H9 (cell line): Measurements from ENCODE around the gene SSR3. TPM values are rescaled to one million over a fixed set of nuclear protein-coding genes. Genes with fewer than 3 reads are reported as not detected.

Experiments used
- DNase-seq: peaks from one replicate; pipeline ENCODE4 v3.0.0-alpha.2; 2017
- H2AFZ ChIP-seq: one replicate; pipeline ENCODE4 v1.6.1; 2013; ENCODE audit warnings: mild to moderate bottlenecking, low read length, control low read depth, moderate library complexity
- H2AK5ac ChIP-seq: 2 replicates; pipeline ENCODE4 v1.6.1; 2013; ENCODE audit warnings: low read length, control low read depth, mixed read lengths; ENCODE audit not compliant: insufficient read length
- H2BK120ac ChIP-seq: one replicate; pipeline ENCODE4 v1.6.1; 2013; ENCODE audit warnings: low read depth, mild to moderate bottlenecking, low read length, control low read depth, inconsistent platforms; ENCODE audit not compliant: poor library complexity, severe bottlenecking
- H2BK12ac ChIP-seq: 2 replicates; pipeline ENCODE4 v1.6.1; 2013; ENCODE audit warnings: low read length, control low read depth, mixed read lengths, low read depth; ENCODE audit not compliant: insufficient read length
- H2BK15ac ChIP-seq: 2 replicates; pipeline ENCODE4 v1.6.1; 2013; ENCODE audit warnings: low read depth, low read length, control low read depth
- H2BK20ac ChIP-seq: one replicate; pipeline ENCODE4 v1.6.1; 2013; ENCODE audit warnings: low read depth, mild to moderate bottlenecking, low read length, control low read depth, inconsistent platforms; ENCODE audit not compliant: poor library complexity, severe bottlenecking
- H2BK5ac ChIP-seq: 2 replicates; pipeline ENCODE4 v1.6.1; 2013; ENCODE audit warnings: low read length, control low read depth, mixed read lengths; ENCODE audit not compliant: insufficient read length
- H3K14ac ChIP-seq: 2 replicates; pipeline ENCODE4 v1.6.1; 2013; ENCODE audit warnings: low read length, control low read depth; ENCODE audit not compliant: insufficient read depth
- H3K18ac ChIP-seq: 2 replicates; pipeline ENCODE4 v1.6.1; 2013; ENCODE audit warnings: low read depth, mild to moderate bottlenecking, mixed read lengths, low read length, control low read depth; ENCODE audit not compliant: insufficient read length
- H3K23ac ChIP-seq: 2 replicates; pipeline ENCODE4 v1.6.1; 2013; ENCODE audit warnings: low read length, control low read depth, mixed read lengths, low read depth; ENCODE audit not compliant: insufficient read length
- H3K23me2 ChIP-seq: 2 replicates; pipeline ENCODE4 v1.6.1; 2013; ENCODE audit warnings: low read depth, mild to moderate bottlenecking, mixed read lengths, low read length, control low read depth; ENCODE audit not compliant: insufficient read length, poor library complexity, severe bottlenecking
- H3K27ac ChIP-seq: 2 replicates; pipeline ENCODE4 v1.5.1; 2013; ENCODE audit warnings: low read length, control low read depth, mixed read lengths, low read depth; ENCODE audit not compliant: insufficient read length
- H3K27me3 ChIP-seq: 2 replicates; pipeline ENCODE4 v1.6.1; 2013; ENCODE audit warnings: low read length, control low read depth, inconsistent platforms; ENCODE audit not compliant: insufficient read depth
- H3K4ac ChIP-seq: 2 replicates; pipeline ENCODE4 v1.6.1; 2013; ENCODE audit warnings: low read depth, mild to moderate bottlenecking, control low read depth, inconsistent platforms, low read length, moderate library complexity
- H3K4me1 ChIP-seq: 2 replicates; pipeline ENCODE4 v1.6.1; 2013; ENCODE audit warnings: low read length, control low read depth, inconsistent platforms; ENCODE audit not compliant: insufficient read depth
- H3K4me2 ChIP-seq: 2 replicates; pipeline ENCODE4 v1.6.1; 2013; ENCODE audit warnings: low read length, control low read depth, mixed read lengths; ENCODE audit not compliant: insufficient read length, insufficient read depth
- H3K56ac ChIP-seq: 2 replicates; pipeline ENCODE4 v1.6.1; 2013; ENCODE audit warnings: low read depth, mild to moderate bottlenecking, mixed read lengths, low read length, control low read depth; ENCODE audit not compliant: insufficient read length
- H3K79me1 ChIP-seq: 2 replicates; pipeline ENCODE4 v1.6.1; 2013; ENCODE audit warnings: low read depth, mild to moderate bottlenecking, moderate library complexity, low read length, control low read depth, inconsistent platforms; ENCODE audit not compliant: insufficient read depth, poor library complexity, severe bottlenecking
- H3K79me2 ChIP-seq: 2 replicates; pipeline ENCODE4 v1.6.1; 2013; ENCODE audit warnings: low read length, control low read depth, inconsistent platforms; ENCODE audit not compliant: insufficient read depth
- H3K9ac ChIP-seq: 2 replicates; pipeline ENCODE4 v1.6.1; 2013; ENCODE audit warnings: low read length, control low read depth, mixed read lengths; ENCODE audit not compliant: insufficient read length; ENCODE audit errors: extremely low read depth
- H3K9me3 ChIP-seq: one replicate; pipeline ENCODE4 v1.6.1; 2013; ENCODE audit warnings: low read depth, low read length, inconsistent platforms; ENCODE audit not compliant: control insufficient read depth
- H3T11ph ChIP-seq: one replicate; pipeline ENCODE4 v1.6.1; 2013; ENCODE audit warnings: mild to moderate bottlenecking, low read length, control low read depth, inconsistent platforms
- H4K20me1 ChIP-seq: one replicate; pipeline ENCODE4 v1.6.1; 2013; ENCODE audit not compliant: control insufficient read depth, insufficient read length, insufficient read depth
- H4K5ac ChIP-seq: 2 replicates; pipeline ENCODE4 v1.6.1; 2013; ENCODE audit warnings: low read depth, mild to moderate bottlenecking, mixed read lengths, low read length, control low read depth; ENCODE audit not compliant: insufficient read length
- H4K8ac ChIP-seq: replicated peaks from 2 replicates; pipeline ENCODE4 v1.6.1; 2013; ENCODE audit warnings: low read length, control low read depth, mixed read lengths, low read depth; ENCODE audit not compliant: insufficient read length
- H4K91ac ChIP-seq: 2 replicates; pipeline ENCODE4 v1.6.1; 2013; ENCODE audit warnings: low read depth, mild to moderate bottlenecking, moderate library complexity, mixed read lengths, low read length, control low read depth; ENCODE audit not compliant: insufficient read length
- H3K27ac Mint-ChIP-seq, 3 experiments: 2 replicates in 2 of 3; 3 replicates in 1 of 3; pipeline ENCODE4 v1.8.0; 2020 to 2021; ENCODE audit warnings: mixed read lengths in 3 of 3, mild to moderate bottlenecking in 1 of 3, moderate library complexity in 1 of 3
- H3K27me3 Mint-ChIP-seq: 2 replicates; pipeline ENCODE4 v1.8.0; 2021; ENCODE audit warnings: low read depth, mild to moderate bottlenecking, moderate library complexity, mixed read lengths
- H3K36me3 Mint-ChIP-seq, 3 experiments: 2 replicates in 2 of 3; 3 replicates in 1 of 3; pipeline ENCODE4 v1.8.0; 2020 to 2021; ENCODE audit warnings: low read depth in 3 of 3, mixed read lengths in 3 of 3; ENCODE audit not compliant: insufficient read depth in 1 of 3
- H3K4me1 Mint-ChIP-seq, 2 experiments: 2 replicates each; pipeline ENCODE4 v1.8.0; 2020; ENCODE audit warnings: mixed read lengths in 2 of 2
- H3K4me3 Mint-ChIP-seq, 2 experiments: 2 replicates in 1 of 2; 3 replicates in 1 of 2; pipeline ENCODE4 v1.8.0; 2020 to 2021; ENCODE audit warnings: mild to moderate bottlenecking in 2 of 2, mixed read lengths in 2 of 2, moderate library complexity in 1 of 2
- H3K9me3 Mint-ChIP-seq, 2 experiments: 2 replicates in 1 of 2; 3 replicates in 1 of 2; pipeline ENCODE4 v1.8.0; 2020; ENCODE audit warnings: mild to moderate bottlenecking in 2 of 2, mixed read lengths in 2 of 2, moderate library complexity in 1 of 2
- CTCF ChIP-seq: fragments of 200-600 bp; sonication (generic); conservative IDR thresholded peaks from 3 replicates; pipeline ENCODE4 v1.8.0; 2021; ENCODE audit warnings: antibody characterized with exemption, mild to moderate bottlenecking
- WGBS: extraction: QIAGEN DNeasy Blood & Tissue Kit; methylation state at CpG from one replicate; pipeline ENCODE4 v1.1.7; 2013; ENCODE audit warnings: missing lambda C conversion rate, low lambda C conversion rate, mixed read lengths; ENCODE audit not compliant: insufficient read length; ENCODE audit errors: extremely low coverage; 5-methylcytosine and 5-hydroxymethylcytosine counted together
- total RNA-seq: library from RNA; stranded (reverse); gene quantifications from 2 replicates; pipeline ENCODE4 v1.2.1, GENCODE V29; 2021

Gene SSR3
- total RNA-seq, 1 experiment from 2014 or later, result 177 TPM

DNA sequence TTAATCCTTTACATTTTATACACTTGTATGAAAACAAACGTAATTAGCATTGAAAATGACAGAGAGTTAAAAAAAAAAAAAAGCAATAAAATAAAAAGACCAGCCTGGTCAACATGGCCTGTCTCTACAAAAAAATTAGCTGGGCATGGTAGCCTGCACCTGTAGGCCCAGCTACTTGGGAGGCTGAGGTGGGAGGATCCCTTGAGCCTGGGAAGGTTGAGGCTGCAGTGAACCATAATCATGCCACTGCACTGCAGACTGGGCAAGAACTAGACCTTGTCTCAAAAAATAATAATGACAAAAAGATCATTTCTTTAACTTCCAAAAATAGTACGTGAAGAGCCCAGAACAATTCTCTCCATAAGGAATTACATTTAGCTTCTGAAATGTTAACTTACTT, 1.9 kb downstream of the SSR3 start:
- Histone ChIP-seq H4K20me1 (no peaks in the 10 kb centered on the region), H3K4me2 (peak overlapping the region; percentile 99), H4K91ac (no peak overlapping the region), H3K79me1 (no peaks in the 10 kb centered on the region), H3K4ac (no peak overlapping the region), H3K9ac (no peak overlapping the region), H2BK5ac (no peak overlapping the region), H2BK15ac (no peak overlapping the region), H3K79me2 (peaks cover 29% of the 10 kb centered on the region; the same call in 1 of the 2 replicates), H3K14ac (no peak overlapping the region), H3K23ac (no peak overlapping the region), H2AK5ac (no peak overlapping the region), H2BK120ac (no peak overlapping the region), H3K23me2 (peaks cover 9% of the 10 kb centered on the region), H2BK12ac (no peak overlapping the region), H3K27ac (no peak overlapping the region), H4K8ac (no peak overlapping the region), H3T11ph (no peak overlapping the region), H3K56ac (no peak overlapping the region), H3K18ac (no peak overlapping the region), H2AFZ (no peak overlapping the region), H2BK20ac (no peak overlapping the region), H3K27me3 (no peaks in the 10 kb centered on the region), H3K4me1 (no peaks in the 10 kb centered on the region), H3K9me3 (no peaks in the 10 kb centered on the region), H4K5ac (no peak overlapping the region)
- peak overlapping the region; percentile 96 to 98; a peak in 4 of 5 replicates for H3K4me3 Mint-ChIP-seq
- H3K9me3 Mint-ChIP-seq, result no peaks in the 10 kb centered on the region
- H3K4me1 Mint-ChIP-seq, result peaks cover 20 to 22% of the 10 kb centered on the region in 2 experiments
- no peak for DNase-seq
- no CpG with 5 or more reads among the region's 2 CpGs for WGBS
- H3K36me3 Mint-ChIP-seq, result peaks cover 33 to 51% (median 51%) of the 10 kb centered on the region in 3 experiments; a peak in 6 of 7 replicates
- TF ChIP-seq CTCF, result no peak
- no peak overlapping the region for H3K27ac Mint-ChIP-seq
- no peaks in the 10 kb centered on the region for H3K27me3 Mint-ChIP-seq
